Erythroblast (primary cell): Measurements from ENCODE around the gene CCNG2.

Experiments
- GATA1 ChIP-seq: IDR thresholded peaks from 2 replicates; pipeline ENCODE4 v1.6.1; 2011; ENCODE audit warnings: low read depth, mild to moderate bottlenecking, control low read depth, low read length, moderate library complexity
- POLR2A ChIP-seq: IDR thresholded peaks from 2 replicates; pipeline ENCODE4 v1.6.1; 2011; ENCODE audit warnings: mild to moderate bottlenecking, low read length

GRCh38 chr4:77204621-77205020 lies 47.6 kb downstream of the CCNG2 start:
- no peak for TF ChIP-seq POLR2A
- no peak for TF ChIP-seq GATA1
